ENCODE results near the gene DBF4.
"Not testable (repeated sequence)": the region's sequence is repeated elsewhere in the genome, so short reads cannot be mapped to it uniquely, and the experiment has no call there.

DBF4 gene

GRCh38 chr7:87885018-87885417 is 8.7 kb downstream of the DBF4 start:
- TF ChIP-seq, protein P1, sequence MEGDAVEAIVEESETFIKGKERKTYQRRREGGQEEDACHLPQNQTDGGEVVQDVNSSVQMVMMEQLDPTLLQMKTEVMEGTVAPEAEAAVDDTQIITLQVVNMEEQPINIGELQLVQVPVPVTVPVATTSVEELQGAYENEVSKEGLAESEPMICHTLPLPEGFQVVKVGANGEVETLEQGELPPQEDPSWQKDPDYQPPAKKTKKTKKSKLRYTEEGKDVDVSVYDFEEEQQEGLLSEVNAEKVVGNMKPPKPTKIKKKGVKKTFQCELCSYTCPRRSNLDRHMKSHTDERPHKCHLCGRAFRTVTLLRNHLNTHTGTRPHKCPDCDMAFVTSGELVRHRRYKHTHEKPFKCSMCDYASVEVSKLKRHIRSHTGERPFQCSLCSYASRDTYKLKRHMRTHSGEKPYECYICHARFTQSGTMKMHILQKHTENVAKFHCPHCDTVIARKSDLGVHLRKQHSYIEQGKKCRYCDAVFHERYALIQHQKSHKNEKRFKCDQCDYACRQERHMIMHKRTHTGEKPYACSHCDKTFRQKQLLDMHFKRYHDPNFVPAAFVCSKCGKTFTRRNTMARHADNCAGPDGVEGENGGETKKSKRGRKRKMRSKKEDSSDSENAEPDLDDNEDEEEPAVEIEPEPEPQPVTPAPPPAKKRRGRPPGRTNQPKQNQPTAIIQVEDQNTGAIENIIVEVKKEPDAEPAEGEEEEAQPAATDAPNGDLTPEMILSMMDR (IDR thresholded peaks at IDR 0.05; ENCODE audit: low read depth, low read length, missing control alignments): no peak
- no peak for DNase-seq (ENCODE audit: extremely low read depth, low read depth)
- H3K4me3 ChIP-seq (replicated peaks; ENCODE audit: low read depth, low read length): no peak overlapping the region

DNA sequence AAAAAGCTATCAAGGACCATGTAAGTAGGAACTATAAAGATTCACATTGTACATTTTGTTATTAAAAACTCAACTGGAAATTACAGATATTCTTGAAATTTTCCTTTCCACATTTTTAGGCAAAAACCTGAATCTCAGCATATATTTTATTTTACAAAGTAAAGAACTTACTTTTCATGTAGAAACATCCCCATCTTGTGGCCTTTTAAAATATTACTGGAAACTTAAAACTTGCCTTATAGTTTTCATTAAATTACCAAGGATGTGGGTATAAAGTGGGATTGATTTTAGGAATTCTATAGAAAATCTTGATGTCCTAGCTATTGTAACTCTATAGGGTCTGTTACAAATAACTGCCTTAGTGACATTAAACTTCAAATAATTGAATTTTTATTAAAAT is 10.6 kb downstream of the DBF4 start:
- no peak overlapping the region for H3K4me3 ChIP-seq (replicated peaks; ENCODE audit: low read depth, low read length)
- no peak for DNase-seq (ENCODE audit: extremely low read depth, low read depth)
- TF ChIP-seq, protein P1 (IDR thresholded peaks at IDR 0.05; ENCODE audit: low read depth, low read length, missing control alignments): no peak

DNA sequence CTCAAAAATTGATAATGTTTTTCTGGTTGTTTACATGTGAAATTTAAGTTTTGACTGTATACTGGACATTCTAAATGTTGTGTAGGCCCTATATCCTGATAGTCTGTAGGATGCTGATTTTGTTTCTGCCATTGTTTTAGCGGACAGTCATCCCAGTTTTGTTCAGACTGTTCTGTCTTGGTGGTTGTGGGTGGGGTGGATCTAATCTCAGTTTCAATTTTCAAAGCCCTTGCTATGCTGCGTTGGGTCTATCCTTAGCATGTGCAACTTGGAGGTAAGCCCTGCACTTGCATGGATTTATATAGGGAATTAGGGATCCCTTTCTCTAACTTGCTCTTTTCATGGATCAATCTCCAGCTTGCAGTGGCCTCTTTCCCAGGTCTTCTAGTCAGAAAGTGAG is 19.1 kb downstream of the DBF4 start:
- H3K4me3 ChIP-seq (replicated peaks; ENCODE audit: low read depth, low read length): no peak overlapping the region
- DNase-seq (ENCODE audit: extremely low read depth, low read depth): no peak
- TF ChIP-seq, protein P1 (IDR thresholded peaks at IDR 0.05; ENCODE audit: low read depth, low read length, missing control alignments): no peak

- no peak overlapping the region for H3K4me3 ChIP-seq (replicated peaks; ENCODE audit: low read depth, low read length)
- TF ChIP-seq, protein P1 (IDR thresholded peaks at IDR 0.05; ENCODE audit: low read depth, low read length, missing control alignments): no peak
- no peak for DNase-seq (ENCODE audit: extremely low read depth, low read depth)
Observed at GRCh38 chr7:87899255-87899654, 23.0 kb downstream of the DBF4 start.

- not testable (repeated sequence) for DNase-seq (ENCODE audit: extremely low read depth, low read depth); H3K4me3 ChIP-seq (replicated peaks; ENCODE audit: low read depth, low read length)
Observed at GRCh38 chr7:87907136-87907906, 31.0 kb downstream of the DBF4 start.

DNA sequence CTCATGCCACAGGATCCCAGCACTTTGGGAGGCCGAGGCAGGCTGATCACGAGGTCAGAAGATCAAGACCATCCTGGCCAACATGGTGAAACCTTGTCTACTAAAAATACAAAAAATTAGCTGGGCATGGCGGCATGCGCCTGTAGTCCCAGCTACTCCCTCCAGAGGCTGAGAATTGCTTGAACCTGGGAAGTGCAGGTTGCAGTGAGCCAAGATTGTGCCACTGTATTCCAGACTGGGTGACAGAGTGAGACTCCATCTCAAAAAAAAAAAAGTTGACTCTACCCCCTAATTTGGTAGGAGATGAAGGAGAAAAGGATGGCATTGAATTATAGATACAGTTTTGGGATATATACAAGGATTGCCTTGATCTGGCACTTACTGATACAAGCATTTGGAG is 32.5 kb downstream of the DBF4 start:
- not testable (repeated sequence) for DNase-seq (ENCODE audit: extremely low read depth, low read depth); H3K4me3 ChIP-seq (replicated peaks; ENCODE audit: low read depth, low read length)

DNA sequence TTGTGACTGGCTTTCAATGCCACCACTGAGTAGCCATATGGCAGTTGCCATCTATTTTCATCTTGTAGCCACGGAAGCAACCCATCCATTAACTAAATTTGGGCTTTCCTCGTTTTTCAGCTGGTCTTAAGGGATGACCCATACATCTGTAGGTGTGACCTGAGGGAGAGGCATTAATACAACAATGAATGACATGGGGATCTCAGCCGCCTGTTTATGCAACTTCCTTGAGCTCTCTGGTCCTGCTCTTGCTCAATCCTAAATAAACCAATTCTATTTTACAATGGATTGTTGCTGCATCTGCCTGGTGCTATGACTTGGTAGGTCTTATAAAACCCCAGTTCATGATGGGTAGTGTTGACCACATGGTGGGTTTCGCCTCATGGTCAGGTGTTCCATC is 35.8 kb downstream of the DBF4 start:
- no peak for DNase-seq (ENCODE audit: extremely low read depth, low read depth)
- TF ChIP-seq, protein P1 (IDR thresholded peaks at IDR 0.05; ENCODE audit: low read depth, low read length, missing control alignments): no peak
- no peak overlapping the region for H3K4me3 ChIP-seq (replicated peaks; ENCODE audit: low read depth, low read length)

- DNase-seq (ENCODE audit: extremely low read depth, low read depth): no peak
- H3K4me3 ChIP-seq (replicated peaks; ENCODE audit: low read depth, low read length): no peak overlapping the region
- TF ChIP-seq, protein P1 (IDR thresholded peaks at IDR 0.05; ENCODE audit: low read depth, low read length, missing control alignments): no peak
Observed at GRCh38 chr7:87918740-87919139, 42.4 kb downstream of the DBF4 start.
